Transverse colon (tissue), 3 donors: ENCODE results near the gene KIAA0753.

Source experiments
- CTCF ChIP-seq, 5 experiments: fragments of 200-600 bp in 3 of 5; fragments of 450-650 bp in 2 of 5; sonication (generic) in 3 of 5; IDR thresholded peaks; 1 replicate in 2 of 5; 2 replicates in 3 of 5; pipeline ENCODE4 v1.5.1; 2016 to 2017; ENCODE audit warnings: antibody characterized with exemption in 5 of 5, inconsistent platforms in 3 of 5, mild to moderate bottlenecking in 2 of 5, moderate library complexity in 1 of 5
- POLR2A ChIP-seq: fragments of 450-650 bp; IDR thresholded peaks from one replicate; pipeline ENCODE4 v1.6.1; 2016; ENCODE audit warnings: antibody characterized with exemption, mild to moderate bottlenecking, moderate library complexity

GRCh38 chr17:6548578-6549330, 91.8 kb downstream of the KIAA0753 start:
- TF ChIP-seq CTCF (IDR thresholded peaks at IDR 0.05) = no peak
- no peak for TF ChIP-seq POLR2A
